GM23338 (cell line): ENCODE results near the gene MBNL1. TPM values are rescaled to one million over a fixed set of nuclear protein-coding genes. Genes with fewer than 3 reads are reported as not detected.

Experiments
- ATAC-seq: fragments of 200-7000 bp; cut with Tn5 transposase; 3 replicates; pipeline ENCODE4 v1.9.1; 2020
- DNase-seq: peaks from one replicate; pipeline ENCODE4 v3.0.0-alpha.2; 2015; ENCODE audit warnings: low spot score
- H2AFZ ChIP-seq: fragments of 200-600 bp; sonication (generic); 2 replicates; pipeline ENCODE4 v1.8.0; 2016; ENCODE audit warnings: antibody characterized with exemption, mild to moderate bottlenecking, moderate library complexity
- H3F3A ChIP-seq: fragments of 200-600 bp; sonication (generic); replicated peaks from 2 replicates; pipeline ENCODE4 v1.8.0; 2017; ENCODE audit warnings: antibody characterized with exemption, mixed run types, low read depth
- H3K27ac ChIP-seq: fragments of 200-600 bp; sonication (generic); 2 replicates; pipeline ENCODE4 v1.6.1; 2016; ENCODE audit warnings: low read depth
- H3K27me3 ChIP-seq: fragments of 200-600 bp; sonication (generic); 2 replicates; pipeline ENCODE4 v1.8.0; 2016; ENCODE audit warnings: mild to moderate bottlenecking, mixed run types, moderate library complexity; ENCODE audit not compliant: insufficient read depth
- H3K36me3 ChIP-seq: fragments of 200-600 bp; sonication (generic); 2 replicates; pipeline ENCODE4 v1.8.0; 2016; ENCODE audit warnings: mild to moderate bottlenecking; ENCODE audit not compliant: insufficient read depth
- H3K4me1 ChIP-seq: fragments of 200-600 bp; sonication (generic); 2 replicates; pipeline ENCODE4 v1.8.0; 2016; ENCODE audit warnings: mild to moderate bottlenecking, moderate library complexity; ENCODE audit not compliant: insufficient read depth
- H3K4me2 ChIP-seq: fragments of 200-600 bp; sonication (generic); 2 replicates; pipeline ENCODE4 v1.7.1; 2017; ENCODE audit warnings: mixed run types
- H3K4me3 ChIP-seq: fragments of 200-600 bp; sonication (generic); 2 replicates; pipeline ENCODE4 v1.6.1; 2016; ENCODE audit warnings: mixed run types
- H3K79me2 ChIP-seq: fragments of 200-600 bp; sonication (generic); replicated peaks from 2 replicates; pipeline ENCODE4 v1.8.0; 2017; ENCODE audit warnings: mild to moderate bottlenecking; ENCODE audit not compliant: insufficient read depth
- H3K9me2 ChIP-seq: fragments of 200-600 bp; sonication (generic); 2 replicates; pipeline ENCODE4 v1.8.0; 2017; ENCODE audit not compliant: insufficient read depth
- H4K20me1 ChIP-seq: fragments of 200-600 bp; sonication (generic); replicated peaks from 2 replicates; pipeline ENCODE4 v1.8.0; 2017; ENCODE audit warnings: mild to moderate bottlenecking; ENCODE audit not compliant: insufficient read depth
- H3K27ac Mint-ChIP-seq: 2 replicates; pipeline ENCODE4 v1.8.0; 2020; ENCODE audit warnings: inconsistent platforms, mild to moderate bottlenecking, moderate library complexity, mixed read lengths
- H3K27me3 Mint-ChIP-seq: 3 replicates; pipeline ENCODE4 v1.8.0; 2022; ENCODE audit warnings: low read depth, mild to moderate bottlenecking, moderate library complexity, mixed read lengths, inconsistent platforms; ENCODE audit not compliant: insufficient read depth, poor library complexity
- H3K36me3 Mint-ChIP-seq: 3 replicates; pipeline ENCODE4 v1.8.0; 2021; ENCODE audit warnings: low read depth, mild to moderate bottlenecking, inconsistent platforms, moderate library complexity, mixed read lengths
- H3K4me1 Mint-ChIP-seq: 3 replicates; pipeline ENCODE4 v1.8.0; 2020; ENCODE audit warnings: mild to moderate bottlenecking, inconsistent platforms, mixed read lengths
- H3K4me3 Mint-ChIP-seq: 3 replicates; pipeline ENCODE4 v1.8.0; 2021; ENCODE audit warnings: moderate library complexity, mild to moderate bottlenecking, inconsistent platforms, mixed read lengths
- H3K9me3 Mint-ChIP-seq: 3 replicates; pipeline ENCODE4 v1.8.0; 2020; ENCODE audit warnings: moderate library complexity, mild to moderate bottlenecking, inconsistent platforms, mixed read lengths
- CREB1 ChIP-seq: fragments of 250-450 bp; sonication (Bioruptor Pico); IDR thresholded peaks from 2 replicates; pipeline ENCODE4 v1.5.0; 2020; ENCODE audit warnings: low read depth, mild to moderate bottlenecking, moderate library complexity
- ETS1 ChIP-seq: IDR thresholded peaks from 2 replicates; pipeline ENCODE4 v1.6.1; 2016; ENCODE audit warnings: antibody characterized with exemption
- EZH2 ChIP-seq: fragments of 200-600 bp; sonication (generic); IDR thresholded peaks from one replicate; pipeline ENCODE4 v1.8.0; 2017; ENCODE audit warnings: antibody characterized with exemption, mild to moderate bottlenecking, low read depth; ENCODE audit not compliant: unreplicated experiment
- EZH2phosphoT487 ChIP-seq: fragments of 200-600 bp; sonication (generic); IDR thresholded peaks from one replicate; pipeline ENCODE4 v1.8.1; 2018; ENCODE audit warnings: antibody characterized with exemption; ENCODE audit not compliant: unreplicated experiment
- JUNB ChIP-seq: IDR thresholded peaks from one replicate; pipeline ENCODE4 v1.6.1; 2016; ENCODE audit warnings: antibody characterized with exemption; ENCODE audit not compliant: unreplicated experiment
- NANOG ChIP-seq: IDR thresholded peaks from 2 replicates; pipeline ENCODE4 v1.6.1; 2016; ENCODE audit warnings: antibody characterized with exemption, borderline replicate concordance
- REST ChIP-seq: IDR thresholded peaks from one replicate; pipeline ENCODE4 v1.6.1; 2018; ENCODE audit warnings: antibody characterized with exemption; ENCODE audit not compliant: unreplicated experiment
- STAT1 ChIP-seq: IDR thresholded peaks from one replicate; pipeline ENCODE4 v1.6.1; 2016; ENCODE audit warnings: antibody characterized with exemption; ENCODE audit not compliant: unreplicated experiment
- ZNF114 ChIP-seq: fragments of 250-450 bp; sonication (Bioruptor Pico); IDR thresholded peaks from 2 replicates; pipeline ENCODE4 v1.5.0; 2020; ENCODE audit warnings: mild to moderate bottlenecking, moderate library complexity
- ZNF331 ChIP-seq: fragments of 250-450 bp; sonication (Bioruptor Pico); IDR thresholded peaks from 2 replicates; pipeline ENCODE4 v1.5.0; 2020; ENCODE audit warnings: low read depth, mild to moderate bottlenecking, moderate library complexity
- polyA plus RNA-seq: library from polyadenylated mRNA; unstranded; fragments of >200 nt; fragmentation: Nextera tagmentation; extraction: Ambion mirVana; gene quantifications from 2 replicates; pipeline ENCODE4 v1.2.1, GENCODE V29; 2016
- total RNA-seq: library from RNA; depleted of rRNA; stranded (reverse); fragments of >200 nt; shearing (Covaris generic); gene quantifications from 2 replicates; pipeline ENCODE4 v1.2.3, GENCODE V29; 2014
- TF ChIP-seq, protein P1 (sequence below): fragments of 250-450 bp; sonication (Bioruptor Pico); IDR thresholded peaks from 2 replicates; pipeline ENCODE4 v1.5.0; 2020; ENCODE audit warnings: mild to moderate bottlenecking, moderate library complexity

MBNL1 gene
- total and polyA plus RNA-seq, 2 experiments from 2014 or later, result 9.4 to 23.2 TPM

DNA sequence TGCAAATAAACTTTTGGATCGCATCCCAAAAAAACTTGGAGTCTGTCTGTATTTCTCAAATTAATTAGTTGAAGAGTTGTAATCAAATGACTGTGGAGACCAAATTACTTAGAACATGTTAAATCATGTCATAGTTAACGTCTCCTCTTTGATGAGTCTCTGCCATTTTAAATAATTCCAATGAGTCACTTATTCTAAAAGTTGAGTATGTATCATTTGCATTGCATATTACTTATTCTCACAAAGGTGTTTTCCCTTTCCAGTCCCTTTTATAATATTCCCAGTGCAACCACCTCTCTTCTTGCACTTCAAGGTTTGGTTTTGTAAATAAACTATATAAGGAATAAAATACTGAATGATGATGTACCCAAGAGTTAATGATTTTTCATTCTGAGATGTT is 36.0 kb upstream of the MBNL1 start:
- H3K9me3 Mint-ChIP-seq, result no peaks in the 10 kb centered on the region
- Histone ChIP-seq H4K20me1 (no peaks in the 10 kb centered on the region), H3K36me3 (no peaks in the 10 kb centered on the region), H3K27ac (no peak overlapping the region), H3K4me2 (no peak overlapping the region), H3K79me2 (no peaks in the 10 kb centered on the region), H3K27me3 (no peaks in the 10 kb centered on the region), H3F3A (no peaks in the 10 kb centered on the region), H2AFZ (no peak overlapping the region), H3K4me3 (no peak overlapping the region), H3K4me1 (no peaks in the 10 kb centered on the region), H3K9me2 (no peaks in the 10 kb centered on the region)
- DNase-seq (no peak), ATAC-seq (no peak)
- H3K27me3 Mint-ChIP-seq, result peaks cover 2% of the 10 kb centered on the region
- H3K4me3 Mint-ChIP-seq, result no peak overlapping the region
- H3K27ac Mint-ChIP-seq, result no peak overlapping the region
- H3K4me1 Mint-ChIP-seq, result peaks cover 2% of the 10 kb centered on the region; the same call in 2 of the 3 replicates
- H3K36me3 Mint-ChIP-seq, result no peaks in the 10 kb centered on the region
- TF ChIP-seq EZH2phosphoT487 (no peak), EZH2 (no peak), ZNF331 (CRISPR knock-in tag) (no peak), ETS1 (no peak), NANOG (no peak), REST (no peak), STAT1 (no peak), JUNB (no peak), ZNF114 (CRISPR knock-in tag) (no peak), CREB1 (CRISPR knock-in tag) (no peak)
- TF ChIP-seq, protein P1, sequence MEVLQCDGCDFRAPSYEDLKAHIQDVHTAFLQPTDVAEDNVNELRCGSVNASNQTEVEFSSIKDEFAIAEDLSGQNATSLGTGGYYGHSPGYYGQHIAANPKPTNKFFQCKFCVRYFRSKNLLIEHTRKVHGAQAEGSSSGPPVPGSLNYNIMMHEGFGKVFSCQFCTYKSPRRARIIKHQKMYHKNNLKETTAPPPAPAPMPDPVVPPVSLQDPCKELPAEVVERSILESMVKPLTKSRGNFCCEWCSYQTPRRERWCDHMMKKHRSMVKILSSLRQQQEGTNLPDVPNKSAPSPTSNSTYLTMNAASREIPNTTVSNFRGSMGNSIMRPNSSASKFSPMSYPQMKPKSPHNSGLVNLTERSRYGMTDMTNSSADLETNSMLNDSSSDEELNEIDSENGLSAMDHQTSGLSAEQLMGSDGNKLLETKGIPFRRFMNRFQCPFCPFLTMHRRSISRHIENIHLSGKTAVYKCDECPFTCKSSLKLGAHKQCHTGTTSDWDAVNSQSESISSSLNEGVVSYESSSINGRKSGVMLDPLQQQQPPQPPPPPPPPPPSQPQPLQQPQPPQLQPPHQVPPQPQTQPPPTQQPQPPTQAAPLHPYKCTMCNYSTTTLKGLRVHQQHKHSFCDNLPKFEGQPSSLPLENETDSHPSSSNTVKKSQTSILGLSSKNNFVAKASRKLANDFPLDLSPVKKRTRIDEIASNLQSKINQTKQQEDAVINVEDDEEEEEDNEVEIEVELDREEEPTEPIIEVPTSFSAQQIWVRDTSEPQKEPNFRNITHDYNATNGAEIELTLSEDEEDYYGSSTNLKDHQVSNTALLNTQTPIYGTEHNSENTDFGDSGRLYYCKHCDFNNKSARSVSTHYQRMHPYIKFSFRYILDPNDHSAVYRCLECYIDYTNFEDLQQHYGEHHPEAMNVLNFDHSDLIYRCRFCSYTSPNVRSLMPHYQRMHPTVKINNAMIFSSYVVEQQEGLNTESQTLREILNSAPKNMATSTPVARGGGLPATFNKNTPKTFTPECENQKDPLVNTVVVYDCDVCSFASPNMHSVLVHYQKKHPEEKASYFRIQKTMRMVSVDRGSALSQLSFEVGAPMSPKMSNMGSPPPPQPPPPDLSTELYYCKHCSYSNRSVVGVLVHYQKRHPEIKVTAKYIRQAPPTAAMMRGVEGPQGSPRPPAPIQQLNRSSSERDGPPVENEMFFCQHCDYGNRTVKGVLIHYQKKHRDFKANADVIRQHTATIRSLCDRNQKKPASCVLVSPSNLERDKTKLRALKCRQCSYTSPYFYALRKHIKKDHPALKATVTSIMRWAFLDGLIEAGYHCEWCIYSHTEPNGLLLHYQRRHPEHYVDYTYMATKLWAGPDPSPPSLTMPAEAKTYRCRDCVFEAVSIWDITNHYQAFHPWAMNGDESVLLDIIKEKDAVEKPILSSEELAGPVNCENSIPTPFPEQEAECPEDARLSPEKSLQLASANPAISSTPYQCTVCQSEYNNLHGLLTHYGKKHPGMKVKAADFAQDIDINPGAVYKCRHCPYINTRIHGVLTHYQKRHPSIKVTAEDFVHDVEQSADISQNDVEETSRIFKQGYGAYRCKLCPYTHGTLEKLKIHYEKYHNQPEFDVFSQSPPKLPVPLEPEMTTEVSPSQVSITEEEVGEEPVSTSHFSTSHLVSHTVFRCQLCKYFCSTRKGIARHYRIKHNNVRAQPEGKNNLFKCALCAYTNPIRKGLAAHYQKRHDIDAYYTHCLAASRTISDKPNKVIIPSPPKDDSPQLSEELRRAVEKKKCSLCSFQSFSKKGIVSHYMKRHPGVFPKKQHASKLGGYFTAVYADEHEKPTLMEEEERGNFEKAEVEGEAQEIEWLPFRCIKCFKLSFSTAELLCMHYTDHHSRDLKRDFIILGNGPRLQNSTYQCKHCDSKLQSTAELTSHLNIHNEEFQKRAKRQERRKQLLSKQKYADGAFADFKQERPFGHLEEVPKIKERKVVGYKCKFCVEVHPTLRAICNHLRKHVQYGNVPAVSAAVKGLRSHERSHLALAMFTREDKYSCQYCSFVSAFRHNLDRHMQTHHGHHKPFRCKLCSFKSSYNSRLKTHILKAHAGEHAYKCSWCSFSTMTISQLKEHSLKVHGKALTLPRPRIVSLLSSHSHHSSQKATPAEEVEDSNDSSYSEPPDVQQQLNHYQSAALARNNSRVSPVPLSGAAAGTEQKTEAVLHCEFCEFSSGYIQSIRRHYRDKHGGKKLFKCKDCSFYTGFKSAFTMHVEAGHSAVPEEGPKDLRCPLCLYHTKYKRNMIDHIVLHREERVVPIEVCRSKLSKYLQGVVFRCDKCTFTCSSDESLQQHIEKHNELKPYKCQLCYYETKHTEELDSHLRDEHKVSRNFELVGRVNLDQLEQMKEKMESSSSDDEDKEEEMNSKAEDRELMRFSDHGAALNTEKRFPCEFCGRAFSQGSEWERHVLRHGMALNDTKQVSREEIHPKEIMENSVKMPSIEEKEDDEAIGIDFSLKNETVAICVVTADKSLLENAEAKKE (CRISPR knock-in tag), result no peak
